Cardiac muscle cell (in vitro differentiated cells and primary cell): ENCODE measurements around the gene SNX15. TPM values are rescaled to one million over a fixed set of nuclear protein-coding genes. Genes with fewer than 3 reads are reported as not detected.

Source experiments
- DNase-seq, 2 donors: peaks; one replicate each; pipeline versions ENCODE4 v3.0.0 to v3.0.0-alpha.2; 2010 to 2017; ENCODE audit warnings: low read depth in 1 of 2, low spot score in 1 of 2
- H3K27ac ChIP-seq: fragments of 200-600 bp; sonication (generic); 2 replicates; pipeline ENCODE4 v1.5.1; 2016
- H3K27me3 ChIP-seq: fragments of 200-600 bp; sonication (generic); 2 replicates; pipeline ENCODE4 v1.6.0; 2016; ENCODE audit warnings: control low read depth
- H3K36me3 ChIP-seq: fragments of 200-600 bp; sonication (generic); 2 replicates; pipeline ENCODE4 v1.5.1; 2016; ENCODE audit warnings: control low read depth
- H3K4me1 ChIP-seq: fragments of 200-600 bp; sonication (generic); 2 replicates; pipeline ENCODE4 v1.8.1; 2017; ENCODE audit warnings: low read depth, mild to moderate bottlenecking, mixed run types
- H3K4me3 ChIP-seq: fragments of 200-600 bp; sonication (generic); 2 replicates; pipeline ENCODE4 v1.5.1; 2016; ENCODE audit warnings: mild to moderate bottlenecking
- H3K9me3 ChIP-seq: fragments of 200-600 bp; sonication (generic); 2 replicates; pipeline ENCODE4 v1.5.1; 2017; ENCODE audit warnings: low read depth, mild to moderate bottlenecking, control low read depth
- CTCF ChIP-seq: IDR thresholded peaks from 2 replicates; pipeline ENCODE4 v1.5.1; 2012; ENCODE audit warnings: low read depth, mild to moderate bottlenecking, low read length
- polyA plus RNA-seq: library from polyadenylated mRNA; unstranded; fragments of >200 nt; fragmentation: Nextera tagmentation; extraction: Ambion mirVana; gene quantifications from 2 replicates; pipeline ENCODE4 v1.2.1, GENCODE V29; 2016
- total RNA-seq: library from RNA; depleted of rRNA; stranded (reverse); fragments of >200 nt; gene quantifications from 2 replicates; pipeline ENCODE4 v1.2.3, GENCODE V29; 2016

Gene SNX15
- total and polyA plus RNA-seq, 2 experiments from 2014 or later: 24.5 to 38.4 TPM

DNA sequence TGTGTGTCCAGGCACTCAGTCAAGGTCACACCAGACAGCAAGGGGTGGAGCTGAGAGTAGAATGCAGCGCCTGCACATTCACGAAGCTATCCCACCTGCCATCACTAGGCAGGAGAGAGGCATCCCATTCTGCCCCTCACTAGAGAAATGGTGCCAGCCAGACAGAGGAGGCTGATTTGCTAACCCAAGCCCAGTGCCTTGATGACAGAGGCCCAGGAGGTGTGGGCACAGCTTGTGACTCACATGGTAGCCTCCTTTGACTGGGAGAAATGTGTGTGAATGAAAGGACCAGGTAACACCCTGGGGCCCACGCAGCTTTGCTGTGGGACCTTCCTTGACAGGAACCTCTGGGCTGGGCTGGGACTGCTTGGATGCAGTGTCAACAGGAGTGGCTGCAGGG lies 36.3 kb downstream of the SNX15 start:
- H3K36me3 ChIP-seq: no peaks in the 10 kb centered on the region
- no peak for TF ChIP-seq CTCF

DNA sequence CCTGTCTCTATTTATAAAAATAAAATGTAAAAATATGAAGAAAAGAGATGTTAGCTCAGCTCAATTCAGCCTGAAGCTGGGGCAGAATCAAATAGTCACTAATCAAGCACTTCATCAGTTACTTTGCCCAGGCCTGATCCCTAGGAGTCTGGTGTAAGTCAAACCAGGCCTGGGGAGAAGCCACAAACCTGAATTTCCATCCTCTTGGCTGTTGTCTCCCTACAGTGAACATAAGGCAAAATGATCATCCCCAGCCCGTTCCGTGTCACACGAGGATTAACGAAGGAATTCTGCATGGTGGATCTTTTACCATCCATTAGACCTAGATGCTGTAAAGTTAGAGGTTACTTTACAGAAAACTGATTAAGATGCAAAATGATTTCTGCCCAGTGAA lies 37.6 kb downstream of the SNX15 start:
- Histone ChIP-seq H3K9me3 (no peaks in the 10 kb centered on the region), H3K4me3 (no peak overlapping the region), H3K4me1 (peaks cover 24% of the 10 kb centered on the region), H3K36me3 (no peaks in the 10 kb centered on the region), H3K27me3 (no peaks in the 10 kb centered on the region), H3K27ac (no peak overlapping the region)
- no peak for DNase-seq
- TF ChIP-seq CTCF: no peak

More for the DNA sequence above, 36.3 kb downstream of the SNX15 start:
- Histone ChIP-seq H3K4me1 (peaks cover 22% of the 10 kb centered on the region), H3K4me3 (no peak overlapping the region), H3K27ac (no peak overlapping the region), H3K9me3 (no peaks in the 10 kb centered on the region), H3K27me3 (no peaks in the 10 kb centered on the region)
- DNase-seq: no peak

GRCh38 chr11:65065851-65066250 lies 38.6 kb downstream of the SNX15 start:
- H3K27me3 ChIP-seq: no peaks in the 10 kb centered on the region
- H3K36me3 ChIP-seq: no peaks in the 10 kb centered on the region
- TF ChIP-seq CTCF: no peak
- H3K4me3 ChIP-seq: no peak overlapping the region
- peaks cover 24% of the 10 kb centered on the region for H3K4me1 ChIP-seq
- no peaks in the 10 kb centered on the region for H3K9me3 ChIP-seq
- H3K27ac ChIP-seq: peak overlapping the region; percentile 80
- peak in 1 of 2 donors; percentile 26 for DNase-seq

GRCh38 chr11:65066315-65066714 lies 39.1 kb downstream of the SNX15 start:
- DNase-seq: no peak
- Histone ChIP-seq H3K27ac (peak overlapping the region; percentile 80), H3K27me3 (no peaks in the 10 kb centered on the region), H3K4me1 (peaks cover 24% of the 10 kb centered on the region), H3K36me3 (no peaks in the 10 kb centered on the region), H3K4me3 (no peak overlapping the region), H3K9me3 (no peaks in the 10 kb centered on the region)
- TF ChIP-seq CTCF: no peak

DNA sequence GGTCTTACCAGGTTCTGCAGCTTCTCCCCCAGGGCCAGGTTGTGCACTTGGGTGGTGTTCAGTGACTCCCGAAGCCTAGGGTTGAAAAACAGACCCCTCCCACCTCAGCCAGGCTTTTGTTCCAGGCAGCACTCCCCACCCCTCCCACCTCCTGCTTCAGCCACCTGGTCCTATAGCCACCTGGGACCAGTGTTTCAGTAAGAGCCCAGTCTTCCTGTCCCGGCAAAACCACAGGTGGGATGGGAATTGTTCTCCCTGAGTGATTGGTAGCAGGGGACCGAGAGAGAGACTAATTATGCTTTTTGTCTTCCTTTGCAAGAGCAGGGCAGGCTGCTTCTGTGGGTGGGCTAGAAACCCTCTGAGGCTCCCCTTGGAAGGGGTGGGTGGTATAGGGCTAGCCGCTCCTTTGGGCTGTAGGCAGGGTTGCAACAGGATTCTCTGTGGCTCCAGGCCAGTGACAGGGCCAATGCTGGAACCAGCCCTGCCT lies 39.6 kb downstream of the SNX15 start:
- no peaks in the 10 kb centered on the region for H3K27me3 ChIP-seq

More for the DNA sequence above, 39.6 kb downstream of the SNX15 start:
- Histone ChIP-seq H3K36me3 (no peaks in the 10 kb centered on the region), H3K4me3 (no peak overlapping the region), H3K9me3 (no peaks in the 10 kb centered on the region), H3K27ac (peak overlapping the region; percentile 80), H3K4me1 (peaks cover 24% of the 10 kb centered on the region)
- DNase-seq: no peak
- no peak for TF ChIP-seq CTCF
